IMR-90 (cell line): ENCODE measurements around the gene ACP4.

ENCODE experiments used
- CEBPB ChIP-seq: IDR thresholded peaks from 2 replicates; pipeline ENCODE4 v1.6.1; 2012; ENCODE audit warnings: low read depth, low read length, improper control_type of control experiment
- CHD1 ChIP-seq: IDR thresholded peaks from 2 replicates; pipeline ENCODE4 v1.6.1; 2012; ENCODE audit warnings: low read depth, low read length, improper control_type of control experiment
- CTCF ChIP-seq: conservative IDR thresholded peaks from 2 replicates; pipeline ENCODE4 v1.5.1; 2012; ENCODE audit warnings: mild to moderate bottlenecking, low read depth, low read length, improper control_type of control experiment
- MXI1 ChIP-seq: IDR thresholded peaks from 2 replicates; pipeline ENCODE4 v1.6.1; 2012; ENCODE audit warnings: low read depth, mild to moderate bottlenecking, low read length, moderate library complexity, borderline replicate concordance
- POLR2A ChIP-seq: IDR thresholded peaks from 2 replicates; pipeline ENCODE4 v1.6.1; 2012; ENCODE audit warnings: mild to moderate bottlenecking, low read depth, low read length
- RAD21 ChIP-seq: IDR thresholded peaks from 2 replicates; pipeline ENCODE4 v1.6.1; 2012; ENCODE audit warnings: low read length, improper control_type of control experiment
- RFX5 ChIP-seq: IDR thresholded peaks from 2 replicates; pipeline ENCODE4 v1.8.0; 2012; ENCODE audit warnings: low read depth, mild to moderate bottlenecking, low read length, moderate library complexity
- SMC3 ChIP-seq: fragments of 150-350 bp; IDR thresholded peaks from 2 replicates; pipeline ENCODE4 v1.6.1; 2016; ENCODE audit warnings: low read depth, mild to moderate bottlenecking, antibody characterized with exemption, low read length, moderate library complexity
- USF2 ChIP-seq: fragments of 150-350 bp; IDR thresholded peaks from 2 replicates; pipeline ENCODE4 v1.6.1; 2017; ENCODE audit warnings: mild to moderate bottlenecking, antibody characterized with exemption, low read length, low read depth

- TF ChIP-seq MXI1 = no peak
- no peak for TF ChIP-seq CHD1
- TF ChIP-seq RFX5 = no peak
- TF ChIP-seq USF2 = no peak
- no peak for TF ChIP-seq POLR2A
- no peak for TF ChIP-seq CEBPB
- TF ChIP-seq CTCF = no peak
- TF ChIP-seq RAD21 = no peak
- no peak for TF ChIP-seq SMC3
Measured at GRCh38 chr19:50821248-50821612, 31.0 kb downstream of the ACP4 start.
